Measurements from ENCODE around the gene KRT71.

The KRT71 gene

DNA sequence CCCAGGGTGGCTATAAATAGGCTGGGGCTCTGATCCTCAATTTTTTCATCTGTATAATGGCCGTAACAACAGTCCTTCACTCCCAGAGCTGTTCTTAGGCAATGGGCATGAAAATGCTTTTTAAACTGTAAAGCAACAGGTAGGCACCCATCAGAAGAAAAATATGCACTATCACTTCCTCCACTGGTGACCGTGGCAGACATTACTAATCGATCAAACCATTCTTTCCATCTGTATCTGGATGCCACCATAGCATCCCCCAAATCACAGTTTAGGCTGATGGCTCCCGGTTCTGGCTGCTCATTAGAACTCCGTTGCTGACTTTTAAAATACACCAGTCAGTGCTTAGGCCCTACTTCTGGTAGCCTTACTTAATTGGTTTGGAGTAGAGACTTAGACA is 11.2 kb downstream of the KRT71 start:
- intact Hi-C loops (cut with DNase I) = no loop called here
- no peak for DNase-seq

DNA sequence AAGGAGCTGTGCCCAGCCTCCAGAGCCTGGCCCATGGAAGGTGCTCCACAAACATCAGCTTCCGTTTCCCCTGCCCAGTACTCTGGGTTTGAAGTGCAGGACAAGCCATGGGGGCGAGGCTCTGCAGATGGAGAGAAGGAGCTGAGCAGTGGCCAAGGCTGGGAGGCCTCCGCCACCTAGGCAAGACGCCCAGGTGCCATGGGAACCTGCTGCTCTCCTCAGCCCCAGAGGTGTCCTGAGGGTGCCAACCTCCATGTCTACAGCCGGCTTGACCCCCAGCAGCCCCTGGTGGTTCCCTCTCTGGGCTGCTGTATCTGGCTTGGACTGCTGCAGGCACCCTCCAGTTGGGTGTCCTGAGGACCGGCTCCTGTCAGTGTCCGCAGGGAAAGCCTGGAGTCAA is 12.4 kb downstream of the KRT71 start:
- intact Hi-C loops (cut with DNase I) = no loop called here
- no peak for DNase-seq

DNA sequence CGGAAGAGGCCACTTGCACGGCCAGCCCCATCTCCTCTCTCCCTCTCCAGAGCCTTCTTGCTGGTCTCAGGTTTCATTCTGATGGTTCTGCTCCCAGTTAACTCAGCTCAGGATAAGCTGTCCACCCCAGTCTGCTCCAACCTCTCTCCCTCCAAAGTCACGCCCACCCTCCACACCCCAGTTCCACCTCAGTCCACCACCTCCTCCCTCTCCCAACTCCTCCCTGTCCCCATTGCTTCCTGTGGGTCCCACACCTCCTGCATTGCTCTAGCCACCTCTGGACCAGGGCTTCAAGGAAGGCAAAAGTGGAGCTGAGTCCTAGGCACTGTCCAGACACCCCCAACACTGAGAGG is 13.1 kb downstream of the KRT71 start:
- intact Hi-C loops (cut with DNase I) = no loop called here

DNA sequence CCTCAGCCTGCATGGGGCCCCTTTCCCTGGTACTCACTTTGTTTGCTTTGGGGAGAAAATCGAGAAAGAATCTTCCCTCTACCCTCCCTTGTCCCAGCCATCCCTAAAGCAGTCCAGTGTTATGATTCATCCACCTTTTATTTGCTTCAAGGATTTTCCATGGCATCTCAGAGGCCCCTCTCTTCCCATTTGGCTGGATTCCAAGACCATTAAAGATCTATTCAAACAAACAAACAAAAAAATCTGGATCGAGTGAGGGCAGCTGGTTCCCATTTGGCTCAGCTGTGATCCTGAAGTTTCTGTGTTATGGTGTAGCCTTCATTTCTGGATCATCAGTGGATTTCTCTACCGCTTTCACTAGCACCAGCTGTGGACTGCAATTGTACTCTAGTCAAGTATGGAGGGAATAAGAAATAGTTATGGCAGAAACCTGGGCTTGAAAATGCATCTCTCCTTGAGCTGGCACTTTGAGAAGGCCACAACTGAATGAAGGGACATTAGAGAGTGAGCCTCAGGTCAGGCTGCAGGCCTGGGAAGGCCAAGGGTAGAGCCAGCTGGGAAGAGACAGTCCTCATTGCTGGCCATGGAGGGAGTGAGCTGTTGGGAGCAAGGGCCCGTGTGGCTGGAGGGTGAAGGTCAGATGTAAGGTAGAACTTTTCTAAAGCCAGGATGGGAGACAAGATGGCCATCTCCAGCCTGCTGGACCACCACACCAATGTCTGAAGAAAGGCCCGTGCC is 13.7 kb downstream of the KRT71 start:
- intact Hi-C loops (cut with DNase I) = no loop called here
- DNase-seq = no peak

More for the DNA sequence above, 13.1 kb downstream of the KRT71 start:
- DNase-seq = no peak

DNA sequence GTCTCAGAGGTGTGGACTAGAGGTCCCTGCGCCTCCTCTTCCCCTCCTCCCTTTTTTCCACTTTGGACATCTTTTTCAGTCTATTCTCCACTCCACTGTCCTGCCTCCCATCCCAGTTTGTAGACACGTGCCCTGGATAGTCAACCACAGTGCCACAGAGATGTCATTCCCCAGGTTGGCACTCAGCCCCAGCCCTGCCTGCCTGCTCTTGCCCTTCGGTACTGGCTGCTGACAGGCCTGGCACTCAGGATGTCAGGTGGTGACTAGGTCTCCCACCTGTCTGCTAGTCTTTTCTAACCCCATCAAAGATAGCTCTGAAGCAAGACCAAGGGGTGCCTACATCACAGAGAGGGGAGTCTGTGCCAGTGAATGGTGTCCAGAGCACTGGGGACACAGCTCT is 15.8 kb downstream of the KRT71 start:
- DNase-seq = peak in 1 of 10 donors; percentile 62
- intact Hi-C loops (cut with DNase I) = no loop called here

DNA sequence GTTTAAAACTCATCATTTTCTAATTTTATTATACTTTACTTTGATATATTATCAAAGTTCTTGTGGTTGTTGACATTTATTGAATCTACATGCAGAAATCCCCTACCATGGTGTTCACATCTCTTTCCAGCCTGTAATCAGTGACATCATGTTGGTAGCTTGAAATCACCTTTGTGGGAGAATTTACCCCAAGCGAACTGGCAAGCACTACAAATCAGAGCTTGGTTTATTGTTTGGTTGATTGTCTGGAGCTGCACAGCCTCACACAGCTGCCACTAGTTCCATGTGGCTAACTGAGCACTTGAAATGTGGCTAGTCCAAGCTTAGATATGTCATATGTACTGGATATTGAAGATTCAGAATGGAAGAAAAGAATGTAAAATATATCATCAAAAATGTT is 17.4 kb downstream of the KRT71 start:
- DNase-seq = no peak
- intact Hi-C loops (cut with DNase I) = no loop called here

DNA sequence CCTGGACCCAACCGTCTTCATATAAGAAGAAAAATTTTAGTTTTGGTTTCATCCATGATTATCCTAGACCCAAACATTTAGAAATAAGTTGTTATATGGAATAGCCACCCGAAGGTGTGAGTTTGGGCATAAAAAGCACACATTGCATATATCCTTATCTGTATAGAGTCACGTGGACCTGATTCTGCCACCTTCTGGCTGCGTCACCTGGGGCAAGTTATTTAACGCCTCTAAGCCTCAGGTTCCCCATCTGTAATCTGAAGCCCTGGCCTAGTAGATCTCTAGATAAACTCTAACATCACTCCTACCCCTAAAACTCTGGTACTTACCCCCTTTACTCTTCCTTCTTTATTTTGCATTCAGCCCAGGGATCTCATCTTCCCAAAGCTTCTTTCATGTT is 18.5 kb downstream of the KRT71 start:
- intact Hi-C loops (cut with DNase I) = no loop called here
- peak in 1 of 10 donors; percentile 7 for DNase-seq

DNA sequence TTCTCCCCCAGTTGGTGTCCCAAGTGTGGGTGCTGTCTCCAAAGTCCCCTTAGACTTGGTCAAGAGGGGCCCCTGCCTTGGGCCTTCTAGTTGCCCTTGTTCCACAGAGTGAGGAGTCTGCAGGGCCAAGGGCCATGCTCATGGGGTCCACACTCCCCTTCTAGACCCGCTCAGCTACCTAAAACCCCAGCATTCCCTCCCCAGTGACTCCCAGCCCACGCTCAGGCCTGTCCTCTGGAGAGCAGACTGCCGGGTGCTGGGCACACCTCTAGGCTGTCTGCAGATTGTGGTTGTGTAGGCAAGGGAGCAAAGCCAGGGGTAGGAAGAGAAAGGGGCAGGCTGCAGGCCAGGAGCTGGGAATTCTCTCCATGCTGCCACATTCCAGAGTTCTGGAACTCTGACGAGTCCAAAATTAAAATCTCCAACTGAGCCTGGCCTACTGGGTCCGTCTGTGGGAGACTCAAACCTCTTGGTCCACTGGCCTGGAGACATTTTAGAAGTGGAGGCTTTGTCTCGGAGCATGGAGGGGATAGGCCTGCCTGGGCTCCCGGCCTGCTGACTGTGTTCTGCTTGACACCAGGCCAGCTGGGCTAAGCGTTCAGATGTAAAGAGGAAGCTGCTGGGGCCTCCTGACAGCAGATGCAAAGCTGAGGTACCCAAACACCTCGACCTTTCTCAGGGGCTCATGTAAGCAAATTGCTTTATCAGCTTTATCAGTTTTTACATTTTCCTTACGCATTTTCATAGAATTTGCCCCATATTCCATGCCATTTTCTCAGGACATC is 19.1 kb downstream of the KRT71 start:
- DNase-seq = no peak
- intact Hi-C loops (cut with DNase I) = no loop called here

DNA sequence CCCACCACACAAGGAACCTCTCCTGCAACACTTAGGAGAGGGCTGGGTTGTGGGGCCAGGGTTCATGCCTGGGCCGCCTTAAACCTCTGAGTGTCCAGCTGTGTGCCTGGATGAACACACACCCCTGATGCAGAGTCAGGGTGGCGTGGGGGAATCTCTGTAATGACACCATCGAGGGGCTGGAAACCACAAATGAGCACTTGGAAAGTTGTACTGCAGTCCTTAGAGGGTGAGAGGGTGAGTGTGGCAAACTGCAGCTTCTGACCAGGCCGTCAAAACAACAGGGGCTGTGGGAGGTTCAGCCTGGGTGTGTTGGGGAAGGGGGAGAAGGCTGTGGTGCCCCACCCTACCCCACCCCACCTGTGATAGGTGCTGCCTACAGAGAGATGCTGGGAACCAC is 20.3 kb downstream of the KRT71 start:
- intact Hi-C loops (cut with DNase I) = no loop called here
- DNase-seq = no peak

DNA sequence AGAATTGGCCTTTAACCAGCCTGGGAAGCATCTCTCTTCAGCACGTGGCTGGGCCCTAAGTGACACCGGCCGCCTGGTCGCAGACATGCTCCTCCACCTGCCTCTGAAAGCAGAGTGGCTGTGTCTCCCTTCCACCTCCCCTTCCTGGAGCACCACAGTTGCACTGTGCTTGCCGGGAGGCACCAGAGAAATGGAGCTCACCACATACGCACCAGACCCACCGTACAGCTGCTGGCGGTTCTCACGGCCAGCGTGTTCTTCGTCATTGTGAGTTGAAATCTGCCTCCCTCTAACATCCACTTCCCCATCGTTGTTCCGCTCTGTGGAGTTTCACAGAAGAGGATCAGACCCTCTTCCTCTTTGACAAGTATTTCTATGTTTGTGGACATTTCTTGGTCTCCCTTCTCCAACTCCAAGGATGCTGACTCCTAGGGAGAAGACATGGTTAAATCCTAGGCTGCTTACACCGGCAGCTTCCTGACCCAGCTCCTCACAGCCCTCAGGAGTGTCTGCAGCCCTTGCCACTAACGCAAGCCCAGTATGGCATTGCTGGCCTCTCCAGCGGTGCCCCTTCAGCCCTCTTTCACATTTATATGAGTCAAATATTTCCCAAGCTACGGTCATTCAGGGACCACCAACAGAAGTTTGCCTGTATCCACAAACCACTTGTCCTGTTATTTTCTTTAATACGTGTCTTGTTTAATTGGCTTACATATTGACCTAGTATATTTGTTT is 21.2 kb downstream of the KRT71 start:
- intact Hi-C loops (cut with DNase I) = no loop called here
- no peak for DNase-seq

DNA sequence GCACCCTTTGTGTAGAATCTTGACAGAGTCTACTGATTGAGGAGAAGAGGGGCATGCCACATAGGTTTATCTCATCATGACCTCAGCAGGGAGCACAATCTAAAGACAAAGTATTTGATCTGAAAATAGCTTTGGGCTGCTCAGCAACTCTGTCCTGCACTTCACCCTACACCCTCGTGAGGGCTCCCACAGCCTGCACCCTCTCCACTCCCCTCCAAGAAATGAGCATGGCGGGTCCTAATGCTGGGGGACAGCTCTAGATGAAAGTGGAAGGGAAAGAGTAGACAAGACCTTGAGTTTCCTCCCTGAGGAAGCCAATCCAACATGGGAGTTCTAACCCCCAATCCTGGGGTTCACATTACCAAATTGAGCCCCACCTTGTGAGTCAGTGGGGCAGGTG is 22.0 kb downstream of the KRT71 start:
- intact Hi-C loops (cut with DNase I) = no loop called here
- DNase-seq = no peak

DNA sequence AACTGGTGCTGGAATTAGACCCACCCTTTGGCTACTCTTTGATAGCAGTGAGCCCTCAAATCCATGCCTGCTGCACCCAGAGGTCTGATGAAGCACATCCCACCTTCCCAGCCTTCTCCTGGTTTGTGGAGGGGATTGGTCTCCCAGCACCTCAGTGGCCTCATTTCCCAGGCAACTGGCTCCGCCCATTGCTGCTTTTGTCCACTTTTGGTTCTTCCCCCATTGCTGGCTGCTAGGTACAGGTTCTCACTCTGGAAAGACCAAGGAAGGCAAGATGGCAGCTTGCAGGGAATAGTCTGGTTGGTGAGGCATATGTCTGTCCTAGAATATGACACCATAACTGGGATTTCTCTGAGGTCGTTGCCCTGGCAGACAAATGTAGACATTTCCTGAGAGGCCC is 22.6 kb downstream of the KRT71 start:
- intact Hi-C loops (cut with DNase I) = no loop called here
- no peak for DNase-seq

DNA sequence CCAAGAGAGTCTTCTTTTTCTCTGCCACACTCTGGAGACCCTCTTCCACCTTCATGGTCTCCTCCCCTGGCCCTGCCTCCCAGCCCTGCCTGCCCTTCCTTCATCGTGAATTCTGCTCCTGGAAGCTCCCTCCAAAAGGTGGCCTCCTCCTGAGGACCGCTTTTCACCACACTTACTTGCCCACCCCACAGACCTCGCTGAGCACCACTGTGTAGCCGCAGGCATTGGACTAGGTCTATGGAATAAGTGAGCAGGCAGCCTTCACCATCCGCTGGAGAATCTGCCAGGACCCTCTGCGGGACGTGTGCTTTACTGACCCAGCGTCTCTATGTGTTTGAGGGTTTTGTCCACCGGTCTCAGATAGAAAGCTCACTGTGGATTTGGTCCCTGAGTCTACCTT is 23.1 kb downstream of the KRT71 start:
- no peak for DNase-seq
- intact Hi-C loops (cut with DNase I) = no loop called here

DNA sequence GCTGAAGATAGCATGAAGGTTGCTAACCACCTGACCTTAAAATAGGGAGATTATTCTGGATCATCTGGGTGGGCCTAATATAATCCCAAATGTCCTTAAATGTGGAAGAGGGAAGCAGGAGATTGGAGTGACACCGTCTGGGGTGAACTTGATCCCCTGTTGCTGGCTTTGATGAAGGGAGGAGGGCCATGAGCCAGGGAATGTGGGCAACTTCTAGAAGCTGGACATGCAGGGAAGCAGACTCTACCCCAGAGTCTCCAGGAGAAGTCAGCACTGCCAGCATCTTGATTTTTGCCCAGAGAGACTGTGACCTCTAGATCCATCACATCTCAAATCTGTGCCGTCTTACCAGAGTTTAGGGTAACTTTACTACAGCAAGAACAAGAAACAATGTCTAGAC is 23.5 kb downstream of the KRT71 start:
- DNase-seq = no peak
- intact Hi-C loops (cut with DNase I) = no loop called here

DNA sequence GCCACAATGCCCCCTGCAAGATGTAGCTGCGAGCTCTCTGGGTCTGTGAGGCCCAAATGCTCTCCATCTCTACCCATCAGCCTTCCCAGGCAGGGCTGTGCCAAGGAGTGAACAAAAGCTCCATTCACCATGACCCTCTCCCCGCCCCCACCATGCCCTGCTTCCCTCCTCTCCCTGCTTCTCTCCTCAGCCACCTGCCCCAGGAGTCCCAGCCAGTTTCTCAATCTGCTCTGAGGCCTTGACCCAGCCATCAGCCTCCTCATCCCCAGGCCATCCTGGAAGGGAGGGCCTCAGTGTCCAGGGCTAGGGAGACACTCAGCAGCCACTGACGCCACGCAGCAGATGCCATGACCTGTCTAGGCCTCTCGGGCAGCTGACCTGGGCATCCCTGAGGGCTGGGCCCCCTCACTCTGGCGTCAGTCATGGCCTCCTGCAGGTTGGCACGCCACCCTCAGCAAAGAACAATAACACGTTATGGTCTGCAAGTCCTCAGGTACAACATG is 24.3 kb downstream of the KRT71 start:
- DNase-seq = peak in 8 of 10 donors; percentile 29 to 93 (median 66)
- intact Hi-C loops (cut with DNase I) = no loop called here

DNA sequence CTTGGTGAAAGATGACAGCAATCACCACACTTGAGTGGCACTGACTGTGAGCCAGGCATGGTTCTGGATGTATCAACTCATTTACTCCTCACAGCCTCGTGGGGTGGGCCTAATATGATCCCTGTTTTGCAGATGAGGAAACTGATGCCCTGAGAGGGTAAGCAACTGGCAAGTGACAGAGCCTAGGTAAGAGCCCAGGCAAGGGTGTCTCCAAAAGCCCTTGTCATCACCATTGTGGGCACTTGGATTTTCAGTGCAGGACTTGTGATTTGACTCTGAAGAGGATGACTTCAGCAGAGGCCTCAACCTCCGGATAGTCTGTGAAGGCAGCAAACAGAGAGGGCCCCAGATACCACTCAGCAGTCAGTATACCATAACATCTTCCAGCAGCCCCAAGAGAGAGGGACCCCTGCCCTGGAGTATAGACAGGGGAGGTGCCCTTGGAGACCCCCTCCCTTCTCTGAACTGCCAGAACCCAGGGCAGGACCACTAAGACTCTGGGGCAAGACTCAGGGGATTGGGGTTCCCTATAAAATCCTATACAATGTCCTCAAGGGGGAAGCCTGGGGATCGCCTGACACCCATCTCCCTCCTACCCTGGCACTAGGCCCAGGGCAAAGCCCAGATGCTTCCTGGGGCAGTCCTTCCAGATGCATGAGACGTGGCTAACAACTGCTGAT is 25.7 kb downstream of the KRT71 start:
- peak in 1 of 10 donors; percentile 3 for DNase-seq
- intact Hi-C loops (cut with DNase I) = no loop called here

DNA sequence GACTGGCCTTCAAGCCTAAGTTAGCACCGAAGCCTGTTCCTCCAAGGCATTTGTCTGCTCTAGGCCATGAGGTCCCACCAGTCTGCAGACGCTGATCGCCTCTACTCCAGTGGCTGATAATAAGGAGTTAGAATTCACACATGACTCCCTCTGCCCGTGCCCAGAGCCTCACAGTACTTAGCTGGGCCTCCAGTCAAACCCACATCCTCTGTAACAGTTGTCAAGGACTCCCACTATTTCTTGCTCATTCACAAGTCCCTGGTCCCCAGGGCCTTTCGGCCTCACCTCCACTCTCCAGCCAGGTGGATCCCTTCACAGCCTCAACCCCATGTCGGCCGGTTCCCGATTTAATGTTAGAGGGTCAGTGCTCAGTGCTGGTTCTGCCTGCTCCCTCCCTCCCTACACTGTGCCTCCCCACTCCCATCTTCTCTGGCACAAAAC is 26.4 kb downstream of the KRT71 start:
- intact Hi-C loops (cut with DNase I) = no loop called here
- DNase-seq = no peak

DNA sequence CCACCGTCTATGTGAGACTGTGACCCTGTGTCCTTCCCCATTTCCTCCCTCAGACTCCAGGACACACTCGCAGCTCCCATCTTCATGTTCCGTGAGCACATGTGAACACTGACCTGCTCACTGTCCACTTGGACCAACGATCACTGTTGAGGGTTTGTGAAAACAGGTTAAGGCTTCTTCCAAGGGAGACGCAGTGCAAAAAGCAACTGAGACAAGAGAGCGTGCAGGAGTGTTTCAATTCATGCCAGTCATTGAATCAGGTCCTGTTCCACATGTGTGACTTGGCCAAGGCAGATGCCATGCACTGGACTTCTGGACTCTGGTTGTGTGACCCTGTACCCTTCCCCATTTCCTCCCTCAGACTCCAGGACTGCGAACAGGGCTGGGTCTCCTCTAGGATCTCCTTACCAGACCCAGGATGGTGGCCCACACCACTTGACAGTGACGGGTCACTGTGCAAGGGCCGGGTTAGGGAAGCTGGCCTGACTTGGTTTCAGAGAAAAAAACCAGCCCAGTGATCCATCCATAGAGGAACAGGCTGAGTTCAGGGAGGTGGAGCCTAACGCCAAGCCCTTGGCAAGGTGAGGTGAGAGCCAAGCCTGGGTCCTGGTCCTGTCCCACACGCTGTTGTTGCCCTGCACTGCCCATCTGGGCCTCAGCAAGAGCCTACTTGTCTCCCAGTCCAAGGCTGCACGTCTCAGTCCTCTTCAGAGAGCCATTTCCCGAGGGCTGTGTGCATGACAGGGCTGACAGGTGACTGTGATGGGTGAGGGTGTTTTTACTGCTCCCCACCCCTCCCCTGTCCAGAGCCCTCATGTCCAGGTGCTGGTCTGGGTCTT is 27.1 kb downstream of the KRT71 start:
- intact Hi-C loops (cut with DNase I) = no loop called here
- no peak for DNase-seq

DNA sequence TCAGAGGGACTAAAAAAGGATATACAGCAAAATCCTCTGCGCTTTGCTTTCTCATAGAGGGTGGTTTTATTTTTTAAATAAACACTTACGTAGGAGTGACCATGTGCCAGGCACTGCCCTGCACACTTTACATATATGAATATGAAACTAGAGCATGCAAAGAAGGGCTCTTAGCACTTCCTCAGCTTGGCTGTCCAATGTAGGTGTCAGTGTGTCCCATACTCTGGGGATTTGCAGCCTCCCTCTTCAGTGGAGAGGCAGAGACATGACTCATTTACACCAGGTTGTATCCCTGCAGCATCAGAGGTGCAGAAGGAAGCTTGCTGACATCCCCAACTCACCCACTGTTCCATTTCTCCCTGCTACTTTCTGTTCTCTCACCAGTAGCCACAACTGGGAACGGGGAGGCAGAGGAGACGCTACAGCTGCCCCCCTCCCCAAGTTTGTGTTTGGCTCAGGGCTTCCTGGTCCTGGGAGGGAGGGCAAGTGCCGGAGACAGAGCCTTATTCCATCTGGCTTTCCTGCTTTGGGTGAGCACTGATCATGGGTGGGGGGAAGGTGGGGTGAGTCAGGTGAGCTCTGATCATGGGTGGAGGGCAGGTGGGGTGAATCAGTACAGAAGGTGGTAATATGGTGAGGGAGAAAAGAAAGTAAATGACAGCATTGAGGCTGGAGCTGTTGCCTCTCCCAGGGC is 27.9 kb downstream of the KRT71 start:
- DNase-seq = no peak
- intact Hi-C loops (cut with DNase I) = no loop called here
